H1 (cell line): ENCODE data around the gene MYLIP. TPM values are rescaled to one million over a fixed set of nuclear protein-coding genes. Genes with fewer than 3 reads are reported as not detected.

Source experiments
- CTCF ChIA-PET: fragments of 300-600 bp; sonication (Branson Sonifier 250); formaldehyde crosslinking; loops from one replicate; lab custom pipeline; 2021; ENCODE audit not compliant: partially characterized antibody; lab: Charles Lee
- POLR2A ChIA-PET: fragments of 300-600 bp; sonication (Branson Sonifier 250); formaldehyde crosslinking; loops from one replicate; lab custom pipeline; 2021; ENCODE audit warnings: inconsistent platforms; ENCODE audit not compliant: partially characterized antibody; lab: Charles Lee
- DNase-seq, 2 experiments: peaks; one replicate each; pipeline versions ENCODE4 v3.0.0 to v3.0.0-alpha.2; 2010 to 2022; ENCODE audit warnings: low spot score in 2 of 2, low read depth in 1 of 2, mixed read lengths in 1 of 2
- FAIRE-seq: peaks from 2 replicates; lab custom pipeline; 2011; peaks lifted over from hg19 to GRCh38; lab: Jason Lieb, UNC
- H2AFZ ChIP-seq: 2 replicates; pipeline ENCODE4 v1.8.1; 2012; ENCODE audit warnings: low read length, inconsistent platforms
- H2AK5ac ChIP-seq: 2 replicates; pipeline ENCODE4 v1.6.1; 2013; ENCODE audit warnings: low read depth, low read length
- H2BK120ac ChIP-seq: replicated peaks from 2 replicates; pipeline ENCODE3; 2013; ENCODE audit warnings: low read depth, low read length, inconsistent platforms
- H2BK12ac ChIP-seq: 2 replicates; pipeline ENCODE4 v1.6.1; 2013; ENCODE audit warnings: low read depth, low read length
- H2BK15ac ChIP-seq: 2 replicates; pipeline ENCODE4 v1.6.1; 2013; ENCODE audit warnings: low read length
- H2BK20ac ChIP-seq: 2 replicates; pipeline ENCODE4 v1.6.1; 2013; ENCODE audit warnings: low read length
- H2BK5ac ChIP-seq: 2 replicates; pipeline ENCODE4 v1.6.1; 2013; ENCODE audit warnings: low read depth, low read length
- H3K14ac ChIP-seq: 2 replicates; pipeline ENCODE4 v1.6.1; 2013; ENCODE audit warnings: inconsistent platforms; ENCODE audit not compliant: insufficient read length
- H3K18ac ChIP-seq: 2 replicates; pipeline ENCODE4 v1.6.1; 2013; ENCODE audit warnings: low read length; ENCODE audit errors: extremely low read depth
- H3K23ac ChIP-seq: 2 replicates; pipeline ENCODE4 v1.6.1; 2013; ENCODE audit warnings: inconsistent platforms; ENCODE audit not compliant: insufficient read length
- H3K23me2 ChIP-seq: 2 replicates; pipeline ENCODE4 v1.6.1; 2013; ENCODE audit warnings: low read depth, low read length
- H3K27ac ChIP-seq: 2 replicates; pipeline ENCODE4 v1.6.1; 2011; ENCODE audit warnings: low read depth, low read length, inconsistent platforms
- H3K27me3 ChIP-seq, 4 experiments: replicated peaks in 1 of 4; 1 replicate in 1 of 4; 2 replicates in 3 of 4; pipeline versions ENCODE4 v1.6.1 to v1.8.1; 2011 to 2013; ENCODE audit warnings: low read length in 3 of 4, mild to moderate bottlenecking in 3 of 4, inconsistent platforms in 2 of 4, mixed read lengths in 2 of 4, moderate library complexity in 1 of 4; ENCODE audit not compliant: control insufficient read depth in 3 of 4, insufficient read depth in 3 of 4; ENCODE audit errors: extremely low read depth in 1 of 4
- H3K36me3 ChIP-seq, 4 experiments: 2 replicates each; pipeline versions ENCODE4 v1.6.1 to v1.8.1; 2011 to 2013; ENCODE audit warnings: mild to moderate bottlenecking in 4 of 4, low read length in 3 of 4, moderate library complexity in 2 of 4, control low read depth in 1 of 4, inconsistent platforms in 1 of 4; ENCODE audit not compliant: insufficient read depth in 4 of 4, control insufficient read depth in 2 of 4
- H3K4ac ChIP-seq: replicated peaks from 2 replicates; pipeline ENCODE3; 2013; ENCODE audit warnings: low read length, low read depth, mixed read lengths, inconsistent platforms; ENCODE audit not compliant: insufficient read length
- H3K4me1 ChIP-seq, 4 experiments: replicated peaks in 1 of 4; 1 replicate in 1 of 4; 2 replicates in 3 of 4; pipeline versions ENCODE4 v1.6.1 to v1.8.1; 2011 to 2013; ENCODE audit warnings: low read length in 3 of 4, inconsistent platforms in 2 of 4, mixed read lengths in 1 of 4; ENCODE audit not compliant: insufficient read depth in 4 of 4, control insufficient read depth in 3 of 4
- H3K4me2 ChIP-seq, 2 experiments: 2 replicates each; pipeline versions ENCODE4 v1.6.1 to v1.8.1; 2011 to 2013; ENCODE audit warnings: low read depth in 2 of 2, low read length in 2 of 2, control low read depth in 1 of 2, inconsistent platforms in 1 of 2, mild to moderate bottlenecking in 1 of 2; ENCODE audit not compliant: insufficient read depth in 1 of 2
- H3K4me3 ChIP-seq, 4 experiments: fragments of 200-600, 300-600 bp in 1 of 4; sonication (generic), shearing (Covaris generic), sonication (Bioruptor Twin) in 1 of 4; 2 replicates each; pipeline versions ENCODE4 v1.5.1 to v1.8.1; 2011 to 2016; ENCODE audit warnings: low read length in 4 of 4, low read depth in 3 of 4, control low read depth in 2 of 4, inconsistent platforms in 2 of 4, mild to moderate bottlenecking in 2 of 4, mixed read lengths in 1 of 4, moderate library complexity in 1 of 4; ENCODE audit not compliant: insufficient read depth in 2 of 4; ENCODE audit errors: extremely low read depth in 1 of 4
- H3K56ac ChIP-seq: replicated peaks from 2 replicates; pipeline ENCODE3; 2013; ENCODE audit warnings: low read depth, mild to moderate bottlenecking, mixed read lengths, low read length, inconsistent platforms; ENCODE audit not compliant: insufficient read length
- H3K79me1 ChIP-seq: 2 replicates; pipeline ENCODE4 v1.6.1; 2013; ENCODE audit warnings: low read depth, low read length, control low read depth
- H3K79me2 ChIP-seq, 2 experiments: 2 replicates each; pipeline versions ENCODE4 v1.6.1 to v1.8.1; 2012 to 2013; ENCODE audit warnings: low read length in 2 of 2, mild to moderate bottlenecking in 2 of 2, inconsistent platforms in 1 of 2; ENCODE audit not compliant: insufficient read depth in 2 of 2, control insufficient read depth in 1 of 2
- H3K9ac ChIP-seq, 4 experiments: replicated peaks in 1 of 4; 1 replicate in 1 of 4; 2 replicates in 3 of 4; pipeline versions ENCODE4 v1.6.1 to v1.8.1; 2011 to 2013; ENCODE audit warnings: low read depth in 3 of 4, low read length in 3 of 4, control low read depth in 2 of 4, mild to moderate bottlenecking in 2 of 4, moderate library complexity in 2 of 4, inconsistent platforms in 1 of 4; ENCODE audit errors: extremely low read depth in 1 of 4
- H3K9me3 ChIP-seq, 2 experiments: 2 replicates each; pipeline versions ENCODE4 v1.6.1 to v1.8.1; 2012 to 2013; ENCODE audit warnings: mild to moderate bottlenecking in 2 of 2, moderate library complexity in 2 of 2, control low read depth in 1 of 2, inconsistent platforms in 1 of 2, low read depth in 1 of 2, low read length in 1 of 2, mixed read lengths in 1 of 2; ENCODE audit not compliant: insufficient read depth in 2 of 2
- H4K20me1 ChIP-seq, 2 experiments: replicated peaks in 1 of 2; 2 replicates each; pipeline versions ENCODE3 to v1.8.1; 2011 to 2013; ENCODE audit warnings: inconsistent platforms in 2 of 2, low read length in 2 of 2, mild to moderate bottlenecking in 1 of 2; ENCODE audit not compliant: insufficient read depth in 2 of 2, control insufficient read depth in 1 of 2
- H4K5ac ChIP-seq: 2 replicates; pipeline ENCODE4 v1.6.1; 2013; ENCODE audit warnings: low read length, low read depth, mixed read lengths, inconsistent platforms; ENCODE audit not compliant: insufficient read length
- H4K8ac ChIP-seq: 2 replicates; pipeline ENCODE4 v1.8.0; 2013; ENCODE audit warnings: mild to moderate bottlenecking, moderate library complexity, low read length, inconsistent platforms; ENCODE audit not compliant: insufficient read depth; ENCODE audit errors: extremely low read depth
- H4K91ac ChIP-seq: replicated peaks from 2 replicates; pipeline ENCODE3; 2013; ENCODE audit warnings: low read length, mixed read lengths, inconsistent platforms; ENCODE audit not compliant: insufficient read length
- ATF2 ChIP-seq: IDR thresholded peaks from 2 replicates; pipeline ENCODE4 v1.6.1; 2012; ENCODE audit warnings: low read length, inconsistent platforms
- ATF3 ChIP-seq: IDR thresholded peaks from 2 replicates; pipeline ENCODE4 v1.6.1; 2011; ENCODE audit warnings: low read depth, mild to moderate bottlenecking, low read length; ENCODE audit not compliant: insufficient read depth
- EGR1 ChIP-seq: IDR thresholded peaks from 2 replicates; pipeline ENCODE4 v1.6.1; 2011; ENCODE audit warnings: low read depth, low read length, borderline replicate concordance
- EP300 ChIP-seq, 2 experiments: IDR thresholded peaks; 1 replicate in 1 of 2; 2 replicates in 1 of 2; pipeline ENCODE4 v1.6.1; 2011 to 2012; ENCODE audit warnings: low read depth in 2 of 2, low read length in 2 of 2, mild to moderate bottlenecking in 2 of 2, borderline replicate concordance in 1 of 2, inconsistent platforms in 1 of 2, moderate library complexity in 1 of 2
- EZH2 ChIP-seq: fragments of 200-600 bp; sonication (generic); IDR thresholded peaks from 2 replicates; pipeline ENCODE4 v1.7.1; 2012; ENCODE audit warnings: low read depth, mild to moderate bottlenecking, moderate library complexity, low read length, inconsistent platforms; ENCODE audit not compliant: severe bottlenecking
- FOSL1 ChIP-seq: IDR thresholded peaks from 2 replicates; pipeline ENCODE4 v1.6.1; 2011; ENCODE audit warnings: mild to moderate bottlenecking, low read depth, low read length, moderate library complexity; ENCODE audit not compliant: insufficient read depth
- KDM4A ChIP-seq: IDR thresholded peaks from one replicate; pipeline ENCODE4 v1.7.1; 2012; ENCODE audit warnings: low read depth, mild to moderate bottlenecking, moderate library complexity, low read length, inconsistent platforms; ENCODE audit not compliant: severe bottlenecking
- POLR2A ChIP-seq, 2 experiments: IDR thresholded peaks; 1 replicate in 1 of 2; 2 replicates in 1 of 2; pipeline ENCODE4 v1.6.1; 2011; ENCODE audit warnings: low read depth in 2 of 2, low read length in 2 of 2, mild to moderate bottlenecking in 2 of 2; ENCODE audit errors: control extremely low read depth in 1 of 2
- SIX5 ChIP-seq: IDR thresholded peaks from 2 replicates; pipeline ENCODE4 v1.6.1; 2011; ENCODE audit warnings: mild to moderate bottlenecking, low read depth, low read length
- SP4 ChIP-seq: IDR thresholded peaks from 2 replicates; pipeline ENCODE4 v1.6.1; 2012; ENCODE audit warnings: low read length, inconsistent platforms
- SUZ12 ChIP-seq: fragments of 200-600 bp; sonication (generic); IDR thresholded peaks from 2 replicates; pipeline ENCODE4 v1.6.1; 2012; ENCODE audit warnings: mild to moderate bottlenecking, inconsistent platforms, low read length, moderate library complexity, mixed read lengths
- WGBS, 2 experiments: shearing (Covaris generic) in 1 of 2; methylation state at CpG; one replicate each; pipeline versions ENCODE4 v1.1.6 to v1.1.7; 2013 to 2015; ENCODE audit warnings: low lambda C conversion rate in 2 of 2, mixed read lengths in 2 of 2, inconsistent platforms in 1 of 2, low coverage in 1 of 2, missing lambda C conversion rate in 1 of 2; ENCODE audit not compliant: insufficient replicate concordance in 2 of 2, insufficient coverage in 1 of 2, insufficient read length in 1 of 2; ENCODE audit errors: extremely low coverage in 1 of 2, missing lambda C conversion rate in 1 of 2; 5-methylcytosine and 5-hydroxymethylcytosine counted together
- polyA plus RNA-seq, 7 experiments: library from polyadenylated mRNA; depleted of rRNA in 3 of 7; stranded (reverse) in 5 of 7; unstranded in 2 of 7; fragments of >200 nt in 5 of 7; fragments of 200-250 nt in 2 of 7; gene quantifications; 1 replicate in 5 of 7; 2 replicates in 1 of 7; 4 replicates in 1 of 7; pipeline versions ENCODE4 v1.2.1 to v1.2.3, GENCODE V29; 2011 to 2013; ENCODE audit warnings: missing spikeins in 2 of 7, mixed read lengths in 2 of 7
- total RNA-seq: library from RNA; stranded (reverse); fragmentation: NEBNext Ultra II Directional; extraction: Animal tissue kit (Norgen Biotek cat#: 25700); gene quantifications from 2 replicates; pipeline ENCODE4 v1.2.1, GENCODE V29; 2021

MYLIP gene
- total and polyA plus RNA-seq, 2 of the 8 experiments (the other 6 are each of a cell fraction or from before 2014, with no cell fraction given) = 21.1 to 26.9 TPM

DNA sequence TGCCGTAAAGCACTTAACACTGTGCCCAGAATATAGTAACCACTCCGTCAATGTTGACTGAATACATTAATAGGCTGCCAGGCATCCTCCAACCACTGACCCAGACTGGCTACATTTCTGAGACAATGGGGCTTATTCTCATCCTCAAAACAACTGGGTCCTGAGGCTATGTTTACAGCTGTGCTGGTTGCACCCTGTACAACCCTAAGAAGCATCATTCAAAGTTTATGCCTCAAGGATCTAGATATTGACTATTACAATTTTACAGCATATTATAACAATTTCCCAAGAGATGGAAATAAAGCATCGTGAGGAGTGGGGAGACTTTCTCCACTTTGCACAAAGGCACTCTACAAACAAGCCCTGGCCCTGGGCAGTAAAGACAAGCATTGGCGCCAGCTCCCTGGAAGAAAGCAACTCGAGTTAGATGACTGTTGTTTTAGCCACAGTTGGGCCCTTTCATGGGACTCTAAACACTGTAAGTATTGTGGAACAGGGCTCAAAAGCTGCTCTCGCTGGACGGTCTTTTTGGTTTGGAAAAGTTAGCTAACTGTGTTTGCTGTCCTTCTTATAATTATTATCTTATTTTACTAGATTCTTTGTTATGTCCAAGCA, 30.2 kb downstream of the MYLIP start:
- Histone ChIP-seq H3K9me3 (peaks cover 0 to 3% of the 10 kb centered on the region in 2 experiments; a peak in 1 of 4 replicates), H3K9ac (no peak overlapping the region), H3K4me1 (no peaks in the 10 kb centered on the region), H2BK20ac (no peak overlapping the region), H3K4me3 (no peak overlapping the region), H4K91ac (no peak overlapping the region), H3K79me1 (no peaks in the 10 kb centered on the region), H3K4me2 (no peak overlapping the region), H3K27me3 (no peaks in the 10 kb centered on the region), H2BK5ac (no peak overlapping the region), H3K27ac (no peak overlapping the region), H2AFZ (no peak overlapping the region), H4K8ac (no peak overlapping the region), H3K79me2 (no peaks in the 10 kb centered on the region), H2BK12ac (no peak overlapping the region), H4K5ac (no peak overlapping the region), H3K56ac (no peak overlapping the region), H3K23me2 (no peaks in the 10 kb centered on the region), H2BK120ac (no peak overlapping the region), H3K23ac (no peak overlapping the region), H3K14ac (no peak overlapping the region), H3K4ac (no peak overlapping the region), H4K20me1 (no peaks in the 10 kb centered on the region), H2AK5ac (no peak overlapping the region), H3K18ac (no peak overlapping the region), H2BK15ac (no peak overlapping the region), H3K36me3 (peaks cover 0 to 5% (median 0%) of the 10 kb centered on the region in 4 experiments; a peak in 1 of 8 replicates)
- CTCF ChIA-PET = interaction anchor here (1.1 kb wide), 1 partner anchor 11 kb away, joined by 4 read pairs; no protein-coding TSS in a partner anchor
- POLR2A ChIA-PET = interaction anchor here (0.7 to 0.8 kb wide), 2 partner anchors 14 to 28 kb away, joined by 3 read pairs; no protein-coding TSS in a partner anchor
- no peak for FAIRE-seq
- DNase-seq = no peak
- WGBS, 2 experiments = 93% methylated on average over 7 of the region's 7 CpGs; no CpG with 5 or more reads in 1 of the 2 experiments
- TF ChIP-seq SIX5 (no peak), ATF3 (no peak), SP4 (no peak), SUZ12 (no peak), FOSL1 (no peak), EZH2 (no peak), ATF2 (no peak), EGR1 (no peak), KDM4A (no peak), EP300 (IDR thresholded peaks at IDR 0.05; ENCODE audit: borderline replicate concordance in 1 of 2, low read depth in 2 of 2, low read length in 2 of 2) (no peak), POLR2A (IDR thresholded peaks at IDR 0.05; ENCODE audit: control extremely low read depth in 1 of 2, low read depth in 2 of 2, low read length in 2 of 2) (no peak)
